Smooth muscle cell of the brain vasculature (primary cell): ENCODE results near the gene STK32A.

Experiments
- DNase-seq: peaks from one replicate; pipeline ENCODE4 v3.0.0-alpha.2; 2012; ENCODE audit warnings: low read depth, low spot score

The STK32A gene

GRCh38 chr5:147391781-147392180 is 157.0 kb downstream of the STK32A start:
- DNase-seq: no peak

DNA sequence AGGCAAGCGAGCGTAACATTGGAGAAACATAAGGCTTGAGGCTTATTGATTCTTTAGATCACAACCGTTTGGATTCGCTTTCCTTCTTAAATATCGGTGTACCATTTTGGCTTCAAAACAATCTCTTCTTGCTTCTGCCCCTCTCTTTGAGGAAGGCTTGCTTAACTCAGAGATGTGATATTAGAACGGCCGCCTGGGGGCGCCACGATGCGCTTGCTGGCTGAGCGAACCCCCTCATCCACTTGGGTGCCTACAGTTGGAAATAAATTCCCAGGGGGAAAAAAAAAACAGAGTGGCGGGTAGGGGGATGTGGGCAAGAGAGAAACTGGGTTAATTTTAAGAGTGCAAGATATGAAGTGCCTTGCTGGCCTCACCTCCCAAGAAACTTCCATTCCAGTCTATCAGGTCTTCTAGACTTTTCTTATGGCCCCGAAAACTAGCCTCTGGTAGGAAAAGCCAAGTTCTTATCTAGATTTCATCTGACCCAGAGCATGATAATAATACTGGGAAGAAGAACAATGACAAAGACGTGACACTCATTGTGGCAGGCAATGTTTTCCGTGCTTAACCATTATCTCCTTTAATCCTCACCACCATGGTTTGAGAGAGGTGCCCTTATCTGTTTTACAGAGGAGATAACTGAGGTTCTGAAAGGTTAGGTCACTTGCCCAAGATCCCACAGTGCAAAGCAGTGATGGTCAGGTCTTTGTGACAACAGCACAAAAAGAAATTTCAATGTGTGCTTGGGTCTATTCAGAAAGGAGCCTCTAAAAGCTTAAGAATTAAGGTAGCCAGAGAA is 159.2 kb downstream of the STK32A start:
- no peak for DNase-seq

DNA sequence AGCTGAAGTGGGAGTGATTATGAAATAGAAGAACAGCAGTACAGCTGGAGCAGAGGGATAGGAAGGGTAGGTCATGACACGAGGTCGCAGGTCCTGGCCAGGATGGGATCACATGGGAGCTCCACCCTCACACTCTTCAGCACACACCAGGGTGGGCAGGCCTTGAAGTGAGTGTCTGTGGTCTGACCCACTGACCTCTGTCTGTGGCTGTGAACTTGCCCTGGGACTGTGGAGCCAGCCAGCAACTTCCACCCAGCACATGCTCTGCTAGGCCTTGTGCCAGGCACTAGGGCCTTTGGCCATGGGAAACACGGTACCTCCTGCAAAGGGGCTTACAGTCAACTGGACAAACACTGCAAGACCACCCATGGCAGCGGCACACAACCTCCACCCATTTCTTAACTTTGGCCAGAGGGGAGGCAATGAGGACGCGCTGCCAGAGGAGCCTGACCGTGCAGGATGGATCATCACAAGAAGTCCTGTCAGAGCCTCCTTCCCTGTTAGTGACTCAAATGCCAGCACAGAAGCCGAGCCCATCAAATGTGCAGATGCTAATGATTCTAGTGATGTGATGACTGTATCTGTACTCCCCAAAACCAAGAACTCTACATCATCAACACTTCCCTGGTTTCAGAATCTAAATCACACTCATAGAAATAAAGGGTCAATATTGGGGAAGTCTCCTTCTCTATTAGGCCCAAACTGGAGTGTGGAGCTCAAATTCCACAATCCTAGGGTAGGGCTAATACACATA is 161.4 kb downstream of the STK32A start:
- DNase-seq: no peak

DNA sequence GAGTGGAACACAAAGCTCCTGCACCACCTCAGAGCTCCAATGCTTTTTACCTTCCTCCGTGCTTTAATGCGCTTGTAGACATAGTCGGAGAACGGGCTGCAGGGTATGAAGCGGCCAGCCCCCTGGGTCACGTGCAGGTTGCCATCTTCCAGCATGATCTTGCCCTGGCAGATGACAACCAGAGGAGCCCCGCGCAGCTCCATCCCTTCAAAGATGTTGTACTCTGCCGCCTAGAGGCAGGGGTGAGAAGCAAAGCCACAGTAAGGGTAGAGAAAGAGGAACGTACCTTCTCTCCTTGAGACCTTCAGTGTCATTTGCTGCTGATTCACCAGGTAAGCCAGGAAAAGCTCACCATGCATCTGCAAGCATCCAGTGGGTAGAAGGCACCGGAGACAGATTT is 162.8 kb downstream of the STK32A start:
- no peak for DNase-seq

GRCh38 chr5:147398860-147399259 is 164.0 kb downstream of the STK32A start:
- DNase-seq: no peak

DNA sequence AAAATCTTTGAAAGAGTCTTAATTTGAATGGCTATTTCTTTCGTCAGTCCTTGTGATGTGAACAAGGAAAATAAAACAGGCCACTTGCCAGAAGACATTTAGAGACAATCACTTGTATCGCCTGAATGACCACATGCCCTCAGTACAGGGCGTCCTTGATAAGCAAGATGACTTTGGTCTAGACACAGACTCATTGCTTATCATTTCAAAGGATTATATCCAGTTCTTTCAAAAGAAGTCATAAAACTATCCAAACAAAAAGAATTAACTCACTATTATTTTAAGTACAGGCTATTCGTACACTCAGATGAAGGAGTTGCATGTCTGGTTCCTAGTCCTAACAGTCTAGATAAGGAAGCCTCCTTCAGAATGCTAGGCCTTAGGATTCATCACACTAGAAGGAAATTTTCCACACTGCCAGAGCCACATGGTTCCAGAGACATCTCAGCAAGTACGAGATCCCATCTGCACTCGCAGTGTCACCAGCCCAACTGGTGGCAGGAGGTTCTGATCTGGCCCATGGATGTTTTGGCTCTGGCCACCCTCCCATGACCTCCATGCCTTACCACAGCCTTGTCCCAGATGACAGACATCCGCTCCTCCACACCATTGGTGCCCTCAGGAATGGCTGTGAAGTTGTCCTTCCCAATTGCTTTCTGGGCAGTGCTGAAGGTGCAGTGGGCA is 165.4 kb downstream of the STK32A start:
- DNase-seq: no peak

DNA sequence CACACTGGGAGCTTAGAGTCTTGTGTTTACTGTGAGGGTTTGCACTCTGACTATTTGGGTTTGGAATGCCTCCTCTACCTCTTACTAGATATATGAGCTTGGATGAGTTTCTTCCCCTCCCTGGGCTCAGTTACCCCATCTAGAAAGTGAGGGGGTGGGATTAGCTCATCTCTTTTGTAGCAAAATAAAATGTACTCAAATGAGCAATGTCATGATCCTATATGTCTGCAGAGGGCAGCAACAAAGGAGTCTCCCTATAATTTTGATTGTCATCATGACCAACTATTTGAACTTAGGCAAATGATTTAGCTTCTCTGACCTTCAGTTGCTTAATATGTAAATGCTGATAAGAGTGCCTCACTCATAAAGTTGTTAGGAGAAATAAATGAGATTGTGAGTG is 166.1 kb downstream of the STK32A start:
- DNase-seq: no peak

DNA sequence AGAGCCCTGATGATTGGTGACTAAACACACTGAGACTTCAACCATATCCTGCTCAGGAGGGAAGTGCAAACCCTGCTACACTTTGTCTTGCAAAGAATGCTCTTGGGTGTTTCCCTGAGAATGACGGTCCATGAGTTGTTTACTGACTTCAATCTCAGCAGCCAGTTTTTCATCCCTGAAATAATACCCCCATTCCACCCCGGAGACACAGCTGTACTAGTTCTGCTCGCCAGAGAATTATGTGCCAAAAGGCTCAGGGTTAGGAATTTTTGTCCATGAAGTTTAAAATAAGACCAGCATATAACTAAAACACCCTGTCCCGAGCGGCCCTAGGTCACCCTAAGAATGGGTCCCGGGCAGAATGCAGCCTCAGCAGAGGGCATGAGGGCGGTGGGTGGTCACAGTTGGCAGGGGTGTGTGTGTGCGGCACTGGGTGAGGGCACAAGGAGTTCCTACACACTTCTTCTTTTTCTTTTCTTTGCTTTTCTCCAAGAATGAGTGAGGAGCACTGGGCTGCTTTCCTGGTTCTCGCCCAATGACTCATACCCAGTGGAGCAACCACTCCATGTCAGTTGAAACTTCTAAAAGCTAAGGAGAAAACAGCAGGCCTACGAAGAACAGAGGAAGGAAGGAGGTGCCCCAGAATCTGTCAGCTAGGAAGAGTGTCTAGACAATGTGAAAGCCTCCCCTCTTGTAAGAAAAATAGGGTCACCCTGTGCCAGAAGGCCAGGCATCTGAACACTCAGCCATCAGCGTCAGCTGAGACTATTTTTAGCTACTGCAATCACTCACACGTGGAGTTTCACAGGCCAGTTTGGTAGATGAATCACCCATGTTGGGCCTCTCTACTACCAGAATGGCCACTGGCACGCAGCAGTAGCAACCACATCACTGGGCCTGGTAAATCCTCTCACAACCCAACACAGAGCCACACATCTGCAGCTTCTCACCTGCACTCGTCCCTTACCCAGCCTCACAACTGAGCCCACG is 169.1 kb downstream of the STK32A start:
- peak; percentile 45 for DNase-seq

DNA sequence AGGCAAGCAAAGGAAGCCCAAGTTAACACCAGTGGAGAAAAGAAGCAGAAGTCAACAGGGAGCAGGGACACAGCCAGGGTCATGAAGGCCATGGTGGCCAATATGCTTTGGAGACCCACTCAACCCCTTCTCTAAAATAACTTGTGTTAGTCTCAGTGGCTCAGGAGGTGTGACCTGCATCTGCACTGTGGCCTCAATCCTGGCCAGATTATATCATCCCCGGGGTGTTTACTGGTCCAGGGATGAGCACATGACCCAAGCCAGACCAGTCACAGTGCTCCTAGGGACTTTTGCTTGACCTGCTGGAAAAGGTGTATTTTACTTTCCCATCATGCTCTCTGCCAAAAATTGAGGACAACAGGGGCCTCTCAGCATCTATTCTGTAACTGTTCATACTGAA is 169.9 kb downstream of the STK32A start:
- DNase-seq: no peak

GRCh38 chr5:147406636-147407035 is 171.8 kb downstream of the STK32A start:
- no peak for DNase-seq

DNA sequence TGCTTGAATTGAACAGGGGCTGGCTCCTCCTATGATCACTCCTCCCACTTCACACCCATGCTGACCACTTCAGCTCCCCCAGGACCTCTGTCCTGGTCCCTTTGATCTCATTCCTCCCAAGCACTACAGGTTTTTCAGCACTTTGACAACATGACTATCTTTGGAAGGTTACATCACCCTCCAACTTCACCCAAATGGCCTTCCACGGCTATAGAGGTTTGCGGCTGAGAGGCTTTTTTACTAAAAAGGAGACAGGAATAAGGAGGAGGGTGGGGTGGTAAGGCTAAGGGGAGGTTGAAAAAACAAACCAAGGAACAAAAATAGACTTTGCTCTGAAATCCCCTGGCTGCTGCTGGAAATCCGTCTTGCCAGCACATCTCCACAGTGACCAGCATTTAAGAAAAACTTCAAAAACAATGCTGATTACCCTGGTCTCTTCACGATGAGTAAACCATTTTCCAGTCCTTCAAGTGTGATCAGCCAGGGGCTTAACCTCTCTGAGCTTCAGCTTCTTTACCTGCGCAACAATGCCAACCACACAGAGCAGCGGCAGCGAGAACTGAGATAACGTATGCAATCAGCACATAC is 172.4 kb downstream of the STK32A start:
- DNase-seq: no peak

DNA sequence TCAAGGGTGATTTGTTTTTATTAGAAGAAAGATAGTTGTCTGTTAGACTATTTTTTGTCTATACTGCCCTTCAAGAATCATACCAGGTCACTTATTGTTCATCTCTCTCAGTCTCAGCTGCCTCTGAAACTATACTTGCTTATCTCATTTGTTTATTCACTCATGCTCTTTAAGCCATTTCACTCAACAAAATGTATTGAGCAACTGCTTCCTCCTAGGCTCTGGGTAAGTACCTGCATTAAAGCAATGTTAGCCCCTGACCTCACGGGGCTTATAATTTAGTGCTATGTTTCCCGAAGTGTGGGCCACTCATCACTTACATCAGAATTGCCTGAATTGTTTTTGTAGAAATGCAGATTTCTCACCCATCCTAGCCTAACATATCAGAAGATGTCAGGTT is 174.2 kb downstream of the STK32A start:
- DNase-seq: no peak

DNA sequence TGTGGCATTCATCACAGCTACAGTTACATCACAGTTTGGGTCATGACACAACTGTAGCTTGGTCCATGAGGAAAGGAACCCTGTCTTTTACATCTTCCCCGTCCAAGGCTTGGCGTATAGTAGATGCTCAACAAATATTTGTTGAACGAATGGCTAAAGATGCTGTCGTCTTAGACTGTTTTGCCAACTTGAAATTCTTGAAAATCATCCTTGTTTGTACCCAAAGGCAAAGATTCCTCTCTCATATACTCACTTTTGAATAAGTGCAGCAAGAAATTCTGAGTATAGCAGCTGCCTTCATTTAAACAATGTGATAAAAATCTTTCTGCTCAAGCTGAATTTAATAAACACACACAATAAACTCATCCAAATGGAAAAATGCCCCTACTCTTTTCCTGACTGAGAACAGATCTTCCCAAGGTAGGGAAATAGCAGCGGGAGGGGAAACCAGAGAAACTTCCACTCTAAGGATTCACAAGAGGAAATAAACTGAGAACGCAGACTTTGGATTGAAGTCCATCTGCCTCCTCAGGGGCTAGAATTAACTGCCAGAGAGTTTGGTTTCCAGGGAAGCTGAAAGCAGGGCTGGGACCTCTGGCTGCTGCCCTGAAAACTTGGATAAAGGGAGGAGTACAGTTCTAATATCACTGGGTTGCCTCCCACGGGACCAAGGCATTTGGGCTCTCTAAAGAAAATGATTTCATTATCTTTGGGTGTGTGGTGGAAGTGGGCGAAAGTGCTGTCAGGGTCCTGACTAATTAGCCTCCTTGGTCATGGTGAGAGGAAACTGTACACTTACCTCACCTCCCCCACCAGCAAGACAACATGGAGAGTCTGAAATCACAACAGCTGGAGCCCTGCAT is 175.9 kb downstream of the STK32A start:
- DNase-seq: no peak

GRCh38 chr5:147411359-147412319 is 176.8 kb downstream of the STK32A start:
- no peak for DNase-seq

GRCh38 chr5:147412561-147412960 is 177.7 kb downstream of the STK32A start:
- no peak for DNase-seq

- DNase-seq: no peak
Measured at GRCh38 chr5:147413266-147413665, 178.4 kb downstream of the STK32A start.

GRCh38 chr5:147415651-147416050 is 180.8 kb downstream of the STK32A start:
- DNase-seq: no peak

DNA sequence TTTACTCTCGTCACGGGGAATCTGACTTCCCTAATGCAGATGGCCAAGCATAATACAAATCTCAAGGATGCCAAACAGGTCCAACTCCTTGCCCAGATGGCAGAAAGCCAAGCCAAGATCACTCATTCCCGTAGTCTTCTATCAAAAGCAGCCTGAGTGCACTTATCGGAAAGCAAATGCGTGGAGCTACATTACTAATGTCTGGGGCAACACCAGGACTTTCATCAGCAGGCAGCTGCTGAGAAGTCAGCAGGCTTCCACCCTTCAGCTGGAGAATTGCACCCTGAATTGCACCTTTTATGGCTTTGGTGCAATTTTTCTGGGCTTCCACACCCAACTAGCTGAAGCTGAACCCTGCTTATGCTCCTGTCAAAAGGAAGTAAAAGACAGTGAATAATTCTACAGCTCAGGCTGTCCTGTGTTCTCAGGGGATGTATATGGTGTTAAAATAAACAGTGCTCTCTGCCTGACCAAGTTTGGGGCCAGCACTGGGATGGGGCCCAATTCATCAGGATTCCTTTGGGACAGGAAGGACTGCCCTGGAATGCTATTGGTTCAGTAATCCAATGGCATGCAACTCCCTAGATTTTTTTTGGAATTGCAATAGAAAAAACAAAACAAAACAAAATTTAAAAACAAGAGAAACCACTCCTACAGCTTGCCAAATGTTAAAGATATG is 182.4 kb downstream of the STK32A start:
- DNase-seq: no peak
